Type B pancreatic cell (in vitro differentiated cells): ENCODE measurements around the gene MAS1L. TPM values are rescaled to one million over a fixed set of nuclear protein-coding genes. Genes with fewer than 3 reads are reported as not detected.

Source experiments
- DNase-seq: peaks from one replicate; pipeline ENCODE4 v3.0.0; 2021; ENCODE audit warnings: mixed read lengths; ENCODE audit not compliant: unreplicated experiment; ENCODE audit errors: extremely low spot score
- H3K27ac Mint-ChIP-seq: 2 replicates; pipeline ENCODE4 v1.8.0; 2021; ENCODE audit warnings: mild to moderate bottlenecking, mixed read lengths
- H3K27me3 Mint-ChIP-seq: 2 replicates; pipeline ENCODE4 v1.8.0; 2021; ENCODE audit warnings: mixed read lengths
- H3K36me3 Mint-ChIP-seq: 2 replicates; pipeline ENCODE4 v1.8.0; 2021; ENCODE audit warnings: mixed read lengths
- H3K4me1 Mint-ChIP-seq: one replicate; pipeline ENCODE4 v1.8.0; 2021; ENCODE audit warnings: mixed read lengths; ENCODE audit not compliant: unreplicated experiment
- H3K4me3 Mint-ChIP-seq: 2 replicates; pipeline ENCODE4 v1.8.0; 2021; ENCODE audit warnings: mild to moderate bottlenecking, mixed read lengths
- H3K9me3 Mint-ChIP-seq: 2 replicates; pipeline ENCODE4 v1.8.0; 2021; ENCODE audit warnings: mixed read lengths
- CTCF ChIP-seq: fragments of 200-600 bp; sonication (generic); conservative IDR thresholded peaks from 2 replicates; pipeline ENCODE4 v1.5.0; 2021; ENCODE audit warnings: antibody characterized with exemption, mild to moderate bottlenecking
- long read RNA-seq: library from polyadenylated mRNA; unstranded; transcript quantifications from one replicate; pipeline ENCODE4 v2.0.0, GENCODE V29; 2020
- total RNA-seq: library from RNA; stranded (reverse); gene quantifications from 2 replicates; pipeline ENCODE4 v1.2.1, GENCODE V29; 2021; ENCODE audit warnings: low replicate concordance

The MAS1L gene
- total RNA-seq, result not detected in 2 replicates
- long read RNA-seq, result 0 reads

DNA sequence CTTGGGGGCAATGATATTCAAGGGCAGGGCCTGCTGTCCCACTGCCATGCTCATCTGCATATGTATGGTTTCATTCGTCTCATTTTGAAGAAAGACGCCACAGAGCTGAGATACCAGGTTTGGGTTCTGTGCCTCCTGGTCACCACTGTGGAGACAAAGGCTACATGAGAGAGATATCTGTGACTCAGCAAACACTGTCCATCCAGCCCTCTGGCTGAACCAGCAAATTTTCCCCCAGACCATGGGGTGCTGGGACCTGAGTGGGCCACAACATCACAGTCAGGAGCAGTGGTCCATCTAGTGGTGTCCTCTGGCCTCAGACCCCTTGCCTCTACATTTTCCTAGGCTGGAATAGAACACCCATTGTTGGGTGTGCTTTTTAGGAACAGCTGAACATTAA, at the start of gene MAS1L:
TSS of gene MAS1L (minus strand) at position 297 of the 400 bp plus-strand sequence. CDS start at position 243, 54 bp downstream.
- no peaks in the 10 kb centered on the region for H3K9me3 Mint-ChIP-seq
- no peak within 1 kb of the TSS for H3K27ac Mint-ChIP-seq
- H3K36me3 Mint-ChIP-seq, result no peaks in the 10 kb centered on the region
- no peak within 1 kb of the TSS for H3K4me3 Mint-ChIP-seq
- no peak for DNase-seq
- no peaks in the 10 kb centered on the region for H3K4me1 Mint-ChIP-seq
- H3K27me3 Mint-ChIP-seq, result peaks cover 12% of the 10 kb centered on the region
- no peak for TF ChIP-seq CTCF

- Mint-ChIP-seq H3K4me1 (no peaks in the 10 kb centered on the region), H3K4me3 (no peak overlapping the region), H3K9me3 (no peaks in the 10 kb centered on the region)
These were observed 44.7 kb upstream of the MAS1L start for GRCh38 chr6:29532320-29532951.

DNA sequence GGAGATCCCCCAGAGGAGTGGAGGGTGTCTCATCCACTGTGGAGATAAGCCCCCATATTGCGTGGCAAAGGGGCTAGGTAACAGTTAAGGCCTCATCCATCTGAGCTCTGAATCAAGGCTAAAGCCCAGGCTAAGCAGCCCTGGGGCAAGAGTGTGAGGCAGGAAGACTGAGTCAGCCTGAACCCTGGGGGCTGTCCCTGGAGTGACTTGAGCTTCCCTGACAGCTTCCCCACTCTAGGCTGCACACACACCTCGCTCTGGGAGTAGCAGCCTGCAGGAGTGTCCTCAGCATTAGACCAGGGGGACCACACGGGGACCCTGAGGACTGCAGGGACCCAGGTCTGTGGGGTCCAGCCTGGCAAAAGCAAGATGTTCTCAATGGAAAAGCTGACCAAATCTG, 43.9 kb upstream of the MAS1L start:
- Mint-ChIP-seq H3K4me1 (no peaks in the 10 kb centered on the region), H3K9me3 (no peaks in the 10 kb centered on the region), H3K36me3 (no peaks in the 10 kb centered on the region), H3K27ac (no peak overlapping the region), H3K27me3 (peaks cover 8% of the 10 kb centered on the region), H3K4me3 (no peak overlapping the region)
- no peak for DNase-seq
- no peak for TF ChIP-seq CTCF

More at GRCh38 chr6:29532320-29532951, 44.7 kb upstream of the MAS1L start:
- Mint-ChIP-seq H3K36me3 (no peaks in the 10 kb centered on the region), H3K27me3 (peaks cover 5% of the 10 kb centered on the region), H3K27ac (no peak overlapping the region)
- no peak for TF ChIP-seq CTCF
- no peak for DNase-seq

DNA sequence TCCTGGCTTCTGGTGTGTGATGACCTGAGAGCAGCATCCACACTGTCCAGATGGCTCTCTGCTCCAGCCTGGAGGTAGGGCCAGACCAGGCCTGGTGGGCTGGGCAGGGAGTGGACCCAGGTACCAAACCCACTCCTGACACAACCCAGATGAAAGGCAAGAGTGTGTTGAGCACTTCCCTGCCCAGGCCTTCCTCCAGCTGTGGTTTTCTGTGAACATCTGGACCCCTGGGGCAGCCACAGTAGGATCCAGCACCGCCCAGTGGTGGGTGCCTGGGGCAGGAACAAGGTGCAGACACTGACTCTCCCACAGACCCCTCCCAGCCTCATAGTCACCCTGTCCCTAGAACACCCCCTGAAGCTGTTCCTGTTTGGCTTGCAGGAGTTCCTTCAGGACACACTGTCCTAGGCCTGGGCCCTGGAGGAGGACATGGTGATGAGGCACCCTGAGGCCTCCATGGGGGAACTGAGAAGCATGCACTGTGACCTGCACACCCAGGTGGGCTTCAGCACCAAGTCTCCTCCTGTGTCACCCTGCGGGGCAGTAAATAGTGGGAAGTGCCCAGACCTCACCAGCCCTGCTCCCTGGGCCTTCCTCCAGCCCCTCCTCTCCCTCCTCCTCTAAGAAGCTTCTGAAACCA, 43.0 kb upstream of the MAS1L start:
- no peak overlapping the region for H3K27ac Mint-ChIP-seq
- H3K4me3 Mint-ChIP-seq, result no peak overlapping the region
- no peak for DNase-seq
- no peaks in the 10 kb centered on the region for H3K9me3 Mint-ChIP-seq
- no peaks in the 10 kb centered on the region for H3K4me1 Mint-ChIP-seq
- peaks cover 11% of the 10 kb centered on the region for H3K27me3 Mint-ChIP-seq
- H3K36me3 Mint-ChIP-seq, result no peaks in the 10 kb centered on the region
- TF ChIP-seq CTCF, result no peak

- H3K4me3 Mint-ChIP-seq, result no peak overlapping the region
- no peaks in the 10 kb centered on the region for H3K9me3 Mint-ChIP-seq
- no peaks in the 10 kb centered on the region for H3K36me3 Mint-ChIP-seq
- no peak overlapping the region for H3K27ac Mint-ChIP-seq
- H3K4me1 Mint-ChIP-seq, result no peaks in the 10 kb centered on the region
- no peak for TF ChIP-seq CTCF
- peaks cover 15% of the 10 kb centered on the region for H3K27me3 Mint-ChIP-seq
- no peak for DNase-seq
These were observed 42.2 kb upstream of the MAS1L start for GRCh38 chr6:29529956-29530355.
